Right cardiac atrium (tissue), 5 donors: ENCODE results near the gene B9D1. TPM values are rescaled to one million over a fixed set of nuclear protein-coding genes. Genes with fewer than 3 reads are reported as not detected.

Experiments used
- ATAC-seq, 2 donors: fragments of 200-7000 bp; cut with Tn5 transposase; one replicate each; pipeline versions ENCODE4 v1.8.0 to v1.9.1; 2020; ENCODE audit warnings: moderate library complexity in 2 of 2, mild to moderate bottlenecking in 1 of 2
- DNase-seq, 3 donors: peaks; one replicate each; pipeline ENCODE4 v3.0.0-alpha.2; 2020
- H3K27ac ChIP-seq: one replicate; pipeline ENCODE4 v1.5.1; 2013; ENCODE audit warnings: mild to moderate bottlenecking, low read length, control low read depth, moderate library complexity
- H3K27me3 ChIP-seq: one replicate; pipeline ENCODE4 v1.6.1; 2013; ENCODE audit not compliant: control insufficient read depth, insufficient read depth
- H3K4me1 ChIP-seq: one replicate; pipeline ENCODE4 v1.6.1; 2013; ENCODE audit warnings: low read length; ENCODE audit not compliant: control insufficient read depth, insufficient read depth
- H3K4me3 ChIP-seq: one replicate; pipeline ENCODE4 v1.5.1; 2013; ENCODE audit warnings: low read length, control low read depth
- H3K9me3 ChIP-seq: one replicate; pipeline ENCODE4 v1.6.1; 2013; ENCODE audit warnings: low read length; ENCODE audit not compliant: control insufficient read depth
- WGBS: extraction: QIAGEN DNeasy Blood & Tissue Kit; methylation state at CpG from one replicate; pipeline ENCODE4 v1.1.7; 2013; 5-methylcytosine and 5-hydroxymethylcytosine counted together
- intact Hi-C, 4 donors: fragments of 100-400 bp; cut with DNase I; formaldehyde crosslinking; loops; one replicate each; pipeline versions ENCODE4 v1.11.0 to v1.14.0; 2022 to 2023
- polyA plus RNA-seq: library from polyadenylated mRNA; stranded (reverse); fragments of 200-250 nt; gene quantifications from one replicate; pipeline ENCODE4 v1.2.3, GENCODE V29; 2013
- total RNA-seq, 4 donors: library from RNA; stranded (reverse); fragmentation: NEBNext Ultra II Directional; extraction: Animal tissue kit (Norgen Biotek cat#: 25700); gene quantifications; one replicate each; pipeline ENCODE4 v1.2.1, GENCODE V29; 2021
- donor health status: healthy with polysubstance abuse.
- donor health status: DM: no; HTN: yes; CAD: no.
- donor health status: DM: no; HTN: no; CAD: no.
- donor health status: DM: no; HTN: yes; CAD: no; lungs with severe emphysema.
- donor health status: DM: yes; HTN: yes; CAD: no.

The B9D1 gene
- total and polyA plus RNA-seq, 5 donors = 9.8 to 20.9 (median 12.2) TPM

DNA sequence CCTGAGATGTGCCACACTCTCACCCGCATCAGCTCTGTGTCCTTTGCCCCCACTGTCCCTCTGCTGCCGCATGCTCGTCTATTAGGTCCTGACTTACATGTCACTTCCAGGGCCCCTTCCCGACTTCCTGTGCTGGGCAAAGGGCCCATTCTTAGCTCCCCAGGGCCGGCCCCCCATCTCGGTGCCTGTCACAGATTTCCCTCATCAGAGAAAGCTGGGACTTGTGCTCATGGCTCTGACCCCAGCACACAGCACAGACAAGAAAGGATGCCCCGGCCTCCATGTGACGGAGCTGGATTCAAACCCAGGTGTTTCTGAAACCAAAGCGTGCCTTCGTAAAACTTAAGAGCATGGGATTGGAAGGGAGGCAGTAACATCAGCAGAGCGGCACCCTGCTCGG lies 9.9 kb upstream of the B9D1 start:
- intact Hi-C loops = no loop called here
- Histone ChIP-seq H3K4me1 (peaks cover 2% of the 10 kb centered on the region), H3K27me3 (no peaks in the 10 kb centered on the region), H3K4me3 (no peak overlapping the region), H3K27ac (no peak overlapping the region), H3K9me3 (no peaks in the 10 kb centered on the region)
- ATAC-seq (no peak), DNase-seq (no peak)
- 74% methylated on average over 12 of the region's 12 CpGs for WGBS

DNA sequence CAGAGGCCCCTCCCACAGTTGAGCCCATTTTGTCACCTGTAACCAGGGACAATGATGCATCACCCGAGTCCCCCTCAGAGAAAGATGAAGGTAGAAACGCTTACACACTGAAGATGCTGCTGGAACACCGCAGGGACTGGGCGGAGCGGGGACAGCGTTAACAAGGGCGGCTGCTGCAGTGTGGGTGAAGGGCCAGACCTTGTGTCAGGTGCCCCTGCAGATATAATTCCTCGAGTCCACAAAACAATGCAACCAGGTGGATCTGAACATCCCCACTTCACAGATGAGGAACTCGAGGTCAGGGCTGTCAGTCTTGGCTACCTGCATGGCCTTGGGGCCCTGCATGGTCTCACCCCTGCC lies 9.5 kb upstream of the B9D1 start:
- Histone ChIP-seq H3K4me3 (no peak overlapping the region), H3K9me3 (no peaks in the 10 kb centered on the region), H3K27me3 (no peaks in the 10 kb centered on the region), H3K27ac (no peak overlapping the region), H3K4me1 (peaks cover 2% of the 10 kb centered on the region)
- ATAC-seq = no peak
- no peak for DNase-seq
- 88% methylated on average over 9 of the region's 9 CpGs for WGBS
- intact Hi-C loops = no loop called here

DNA sequence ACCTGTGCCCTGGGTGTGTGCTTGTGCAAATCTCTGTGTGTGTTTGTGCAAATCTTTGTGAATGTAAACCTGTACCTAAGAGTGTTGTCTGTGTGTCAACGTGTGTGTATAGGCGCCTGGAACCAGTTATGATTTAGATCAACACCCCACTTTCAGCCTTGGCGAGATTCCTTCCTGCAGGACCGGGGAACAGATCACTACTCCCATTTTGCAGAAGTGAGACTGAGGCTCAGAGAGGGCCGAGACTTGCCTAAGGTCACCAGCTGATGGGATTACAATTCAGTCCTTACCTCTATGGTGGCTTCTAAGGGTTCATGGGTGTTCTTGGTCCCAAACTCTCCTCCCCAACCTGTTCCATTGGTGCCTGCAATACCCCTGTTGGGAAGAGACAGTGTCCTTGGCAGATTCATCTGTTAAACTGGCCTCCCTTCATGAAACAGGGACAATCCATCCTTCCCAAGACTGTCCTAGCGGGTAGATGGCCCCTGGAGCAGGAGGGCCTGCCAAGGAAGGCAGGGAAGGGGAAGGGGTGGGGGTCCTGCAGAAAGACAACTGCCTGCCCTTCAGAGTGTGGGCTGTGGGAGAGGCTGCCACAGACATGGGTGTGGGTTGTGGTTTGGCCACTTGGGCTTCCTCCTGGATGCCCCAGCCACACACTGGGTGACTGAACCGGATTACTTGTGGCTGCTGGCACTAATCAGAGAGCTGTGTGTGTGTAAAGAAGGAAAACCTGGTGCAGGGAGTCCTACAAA lies 8.9 kb upstream of the B9D1 start:
- intact Hi-C loops = no loop called here
- Histone ChIP-seq H3K27me3 (no peaks in the 10 kb centered on the region), H3K4me3 (no peak overlapping the region), H3K9me3 (no peaks in the 10 kb centered on the region), H3K27ac (no peak overlapping the region), H3K4me1 (peaks cover 2% of the 10 kb centered on the region)
- DNase-seq (peak in 1 of 3 donors; percentile 18), ATAC-seq (no peak)
- 85% methylated on average over 7 of the region's 7 CpGs for WGBS

DNA sequence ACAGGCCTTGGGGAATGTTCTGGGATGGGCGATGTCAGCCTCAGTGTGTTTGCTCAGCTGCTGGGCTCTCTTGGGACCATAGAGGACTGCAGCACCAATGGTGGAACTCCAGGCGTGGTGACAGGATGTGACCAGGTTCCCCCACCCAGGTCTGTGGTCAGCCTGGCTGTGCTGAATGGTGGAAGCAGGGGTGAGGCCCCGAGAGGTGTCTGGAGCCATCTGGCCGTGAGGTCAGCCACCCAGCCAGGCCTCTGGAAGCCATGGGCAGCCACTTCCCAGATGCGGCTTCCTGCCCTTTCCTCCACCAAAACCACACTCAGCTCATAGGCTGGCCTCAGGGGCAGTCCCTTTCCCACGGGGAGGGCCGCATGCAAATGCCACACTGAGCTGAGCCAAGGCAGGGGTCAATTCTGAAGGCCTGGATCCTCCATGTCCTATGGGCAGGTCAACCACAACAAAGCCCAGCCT lies 8.0 kb upstream of the B9D1 start:
- no peaks in the 10 kb centered on the region for H3K27me3 ChIP-seq
- ATAC-seq (peak; percentile 29 to 89), DNase-seq (peak; percentile 64 to 70 (median 70))
- 61% methylated on average over 7 of the region's 7 CpGs for WGBS
- intact Hi-C loops = no loop called here
- H3K4me3 ChIP-seq = no peak overlapping the region
- peaks cover 2% of the 10 kb centered on the region for H3K4me1 ChIP-seq
- no peak overlapping the region for H3K27ac ChIP-seq
- no peaks in the 10 kb centered on the region for H3K9me3 ChIP-seq

DNA sequence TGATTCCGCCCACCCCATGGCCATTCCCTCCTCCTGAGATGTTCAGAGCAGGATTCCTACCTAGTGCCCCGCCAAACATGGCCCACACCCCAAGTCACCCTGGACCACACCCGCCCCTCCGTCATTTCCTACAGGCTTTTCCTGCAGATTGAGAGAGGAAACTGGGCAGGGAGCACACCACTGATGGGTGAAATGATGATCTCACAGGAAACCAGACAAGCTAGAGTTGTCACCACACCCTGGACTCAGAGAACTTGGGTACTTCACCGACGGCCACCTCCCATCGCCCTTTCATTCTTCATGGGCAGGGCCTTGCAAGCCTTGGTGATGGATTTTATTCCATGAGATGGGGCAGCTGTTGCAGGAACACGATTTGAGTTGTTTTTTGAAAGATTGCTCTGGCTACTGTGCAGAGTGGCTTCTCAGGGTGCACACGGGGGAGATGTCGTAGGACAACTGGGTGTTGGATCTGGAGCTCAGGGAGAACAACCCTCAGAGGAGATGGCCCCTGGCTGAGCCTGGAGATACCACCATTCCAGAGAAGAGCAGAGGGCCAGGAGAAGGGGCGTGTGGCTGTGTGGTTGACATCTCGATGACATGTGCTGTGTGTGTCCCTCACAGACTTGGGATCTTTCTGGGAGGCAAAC lies 7.4 kb upstream of the B9D1 start:
- Histone ChIP-seq H3K9me3 (no peaks in the 10 kb centered on the region), H3K4me1 (peaks cover 2% of the 10 kb centered on the region), H3K4me3 (no peak overlapping the region), H3K27me3 (no peaks in the 10 kb centered on the region), H3K27ac (no peak overlapping the region)
- WGBS = 64% methylated on average over 12 of the region's 12 CpGs
- peak; percentile 36 to 88 for ATAC-seq
- intact Hi-C loops = loop anchor here in 3 of 4 donors (10.0 kb wide), 1 partner anchor 395 kb away; no protein-coding TSS in a partner anchor
- peak in 2 of 3 donors; percentile 78 for DNase-seq

DNA sequence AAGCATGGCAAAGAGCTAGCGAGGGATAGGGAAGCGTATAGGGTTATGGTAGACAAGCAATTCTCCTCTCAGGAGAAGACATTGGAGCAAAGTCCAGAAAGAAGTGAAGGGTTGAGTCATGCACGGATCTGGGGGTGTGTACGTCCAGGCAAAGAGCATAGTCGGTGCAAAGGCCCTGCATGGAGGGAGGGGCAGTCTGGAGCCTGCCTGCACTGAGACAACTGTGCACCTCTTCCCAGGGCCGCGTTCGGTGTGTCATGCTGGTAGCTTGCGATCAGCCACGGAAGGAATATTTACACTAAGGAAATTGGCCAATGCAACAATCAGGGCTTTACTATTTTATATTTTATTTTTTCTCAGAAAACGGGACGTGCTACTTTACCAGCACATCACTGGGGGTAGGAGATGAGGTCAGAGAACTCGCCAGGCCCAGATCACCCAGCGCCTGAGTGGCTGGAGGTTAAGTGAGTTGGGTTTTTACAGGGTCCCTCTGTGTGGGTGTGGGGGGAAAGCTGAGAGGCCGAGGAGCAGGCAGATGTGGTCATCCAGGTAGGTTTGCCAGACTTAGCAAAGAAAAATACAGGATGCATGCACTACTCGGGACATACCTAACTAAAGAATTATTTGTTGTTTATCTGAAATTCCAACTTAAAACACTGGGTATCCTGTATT lies 6.7 kb upstream of the B9D1 start:
- no peak for DNase-seq
- H3K27ac ChIP-seq = no peak overlapping the region
- no peak for ATAC-seq
- no peak overlapping the region for H3K4me3 ChIP-seq
- WGBS = 92% methylated on average over 16 of the region's 16 CpGs
- intact Hi-C loops = loop anchor here in 3 of 4 donors (10.0 kb wide), 1 partner anchor 396 kb away; no protein-coding TSS in a partner anchor
- peaks cover 2% of the 10 kb centered on the region for H3K4me1 ChIP-seq
- H3K27me3 ChIP-seq = no peaks in the 10 kb centered on the region
- no peaks in the 10 kb centered on the region for H3K9me3 ChIP-seq

DNA sequence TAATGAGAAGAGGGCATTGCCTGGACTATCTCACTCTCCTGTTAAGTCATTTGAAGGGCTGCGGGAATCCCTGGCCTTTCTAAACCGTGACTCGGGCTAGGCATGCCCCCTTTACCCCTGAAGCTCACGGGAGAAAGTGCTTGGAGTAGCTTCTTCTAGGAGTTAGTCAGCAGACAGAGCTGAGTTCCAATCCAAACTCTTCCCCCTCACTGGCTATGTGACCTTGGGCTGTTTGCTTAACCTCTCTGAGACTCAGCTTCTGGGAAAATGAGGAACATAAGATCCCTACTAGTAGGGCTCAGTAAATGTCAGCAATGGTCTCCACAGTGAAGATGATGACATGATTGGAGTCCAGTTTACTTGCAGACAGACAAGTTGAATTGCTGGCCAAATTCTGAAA lies 5.7 kb upstream of the B9D1 start:
- WGBS = 79% methylated on average over 4 of the region's 4 CpGs
- H3K4me3 ChIP-seq = no peak overlapping the region
- no peak for DNase-seq
- no peak for ATAC-seq
- H3K27ac ChIP-seq = no peak overlapping the region
- intact Hi-C loops = loop anchor here in 3 of 4 donors (10.0 kb wide), 1 partner anchor 397 kb away; no protein-coding TSS in a partner anchor
- peaks cover 2% of the 10 kb centered on the region for H3K4me1 ChIP-seq
- no peaks in the 10 kb centered on the region for H3K9me3 ChIP-seq
- H3K27me3 ChIP-seq = no peaks in the 10 kb centered on the region

DNA sequence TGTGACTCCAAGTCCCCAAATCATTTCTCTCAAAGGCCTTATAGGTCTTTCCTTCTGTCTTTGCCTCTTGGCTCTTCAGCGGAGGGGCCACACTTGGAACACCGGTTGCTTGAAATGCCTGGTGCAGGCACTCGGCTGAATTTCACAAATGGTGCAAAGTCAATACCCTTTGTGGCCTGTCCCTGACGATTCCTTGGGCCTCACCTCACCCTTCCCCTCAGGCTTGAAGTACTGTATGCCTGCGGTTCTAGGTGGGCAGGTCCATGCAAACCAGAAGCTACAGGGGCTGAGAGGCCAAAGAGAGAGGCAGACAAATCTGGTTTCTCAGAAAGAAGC lies 4.1 kb upstream of the B9D1 start:
- intact Hi-C loops = loop anchor here in 3 of 4 donors (10.0 kb wide), 1 partner anchor 398 kb away; no protein-coding TSS in a partner anchor

DNA sequence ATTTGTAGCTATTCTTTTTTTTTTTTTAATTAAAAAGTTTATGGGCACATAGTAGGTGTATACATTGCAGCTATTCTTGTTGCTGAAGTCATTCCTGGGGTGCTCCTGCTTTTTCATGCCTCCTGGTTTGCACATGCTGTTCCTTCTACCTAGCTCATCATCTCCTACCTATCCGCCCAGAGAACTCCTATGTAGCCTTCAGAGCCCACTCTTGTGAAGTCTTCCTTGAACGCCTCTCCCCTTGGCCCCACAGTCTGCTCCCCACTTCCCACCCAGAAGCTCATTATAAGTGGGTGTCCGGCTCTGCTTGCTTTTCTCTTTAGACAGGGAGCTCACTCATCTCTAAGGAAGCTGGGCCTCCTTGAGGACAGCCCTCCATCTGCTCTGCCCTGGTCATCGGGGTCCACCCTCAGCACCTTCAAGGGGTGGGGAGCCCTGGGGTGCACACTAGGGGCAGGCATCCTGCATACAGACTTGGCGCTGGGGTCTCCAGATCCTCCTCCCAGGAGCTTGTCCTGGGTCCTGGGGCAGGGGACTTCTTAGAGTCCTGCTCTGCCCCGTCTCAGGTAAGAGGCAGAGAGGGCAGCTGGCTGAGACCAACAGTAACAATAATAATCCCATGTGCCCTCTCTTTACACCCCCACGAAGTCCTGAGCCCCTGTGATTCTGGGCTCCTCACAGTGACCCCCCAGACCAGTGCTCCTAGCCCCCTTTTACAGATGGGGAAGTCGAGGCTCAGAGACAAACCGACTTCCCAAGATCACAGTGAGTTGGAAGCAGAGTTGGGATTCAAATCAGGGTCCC lies 3.5 kb upstream of the B9D1 start:
- H3K9me3 ChIP-seq = no peaks in the 10 kb centered on the region
- no peak overlapping the region for H3K27ac ChIP-seq
- intact Hi-C loops = loop anchor here in 3 of 4 donors (10.0 kb wide), 1 partner anchor 399 kb away; no protein-coding TSS in a partner anchor
- no peaks in the 10 kb centered on the region for H3K27me3 ChIP-seq
- peaks cover 4% of the 10 kb centered on the region for H3K4me1 ChIP-seq
- no peak for DNase-seq
- ATAC-seq = no peak
- WGBS = 90% methylated on average over 9 of the region's 9 CpGs
- no peak overlapping the region for H3K4me3 ChIP-seq

More for the DNA sequence above, 4.1 kb upstream of the B9D1 start:
- Histone ChIP-seq H3K4me1 (peaks cover 4% of the 10 kb centered on the region), H3K4me3 (no peak overlapping the region), H3K27ac (no peak overlapping the region), H3K9me3 (no peaks in the 10 kb centered on the region), H3K27me3 (no peaks in the 10 kb centered on the region)
- 91% methylated on average over 5 of the region's 5 CpGs for WGBS
- DNase-seq = no peak
- no peak for ATAC-seq

DNA sequence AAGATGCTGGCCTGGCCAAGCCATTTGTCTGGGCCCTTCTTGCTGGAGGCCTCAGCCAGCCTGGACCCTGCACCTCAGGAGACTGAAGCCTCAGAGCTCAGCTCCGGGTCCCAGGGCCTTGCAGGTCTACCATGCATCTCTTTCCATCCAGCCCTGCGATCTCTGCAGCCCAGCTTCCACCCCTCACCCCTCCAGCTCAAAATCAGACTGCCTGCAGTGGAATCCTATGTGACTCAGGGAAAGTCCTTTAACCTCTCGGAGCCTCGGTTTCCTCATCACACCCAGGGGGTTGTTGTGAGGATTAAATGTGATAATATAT lies 2.9 kb upstream of the B9D1 start:
- WGBS = 89% methylated on average over 4 of the region's 4 CpGs
- H3K9me3 ChIP-seq = no peaks in the 10 kb centered on the region
- H3K4me1 ChIP-seq = peaks cover 4% of the 10 kb centered on the region
- DNase-seq = no peak
- no peak overlapping the region for H3K4me3 ChIP-seq
- no peak overlapping the region for H3K27ac ChIP-seq
- H3K27me3 ChIP-seq = no peaks in the 10 kb centered on the region
- no peak for ATAC-seq
- intact Hi-C loops = loop anchor here in 3 of 4 donors (10.0 kb wide), 1 partner anchor 399 kb away; no protein-coding TSS in a partner anchor
